K562 (cell line): ENCODE measurements around the gene PODN. TPM values are rescaled to one million over a fixed set of nuclear protein-coding genes. Genes with fewer than 3 reads are reported as not detected.

ENCODE experiments used
- ATAC-seq: fragments of 200-7000 bp; cut with Tn5 transposase; 3 replicates; pipeline ENCODE4 v1.9.1; 2020; ENCODE audit warnings: moderate library complexity
- BruUV-seq: library from RNA; stranded (reverse); fragments of 400-500 nt; replicated peaks from 2 replicates; lab custom pipeline; 2021; lab: Mats Ljungman, UMichigan
- CTCF ChIA-PET: fragments of 300-600 bp; formaldehyde crosslinking; extraction: SDS; loops from one replicate; lab custom pipeline; 2021; ENCODE audit warnings: low intra/inter-chr PET ratio; lab: Yijun Ruan, JAX
- POLR2A ChIA-PET: fragments of 300-600, 350-650 bp; sonication (Branson Sonifier 250); formaldehyde crosslinking; extraction: SDS; loops from one replicate; lab custom pipeline; 2021; ENCODE audit warnings: antibody characterized with exemption, inconsistent platforms; lab: Yijun Ruan, JAX
- DNase-seq, 4 experiments: peaks; one replicate each; pipeline versions ENCODE4 v3.0.0 to v3.0.0-alpha.2; 2011 to 2018; ENCODE audit warnings: low spot score in 3 of 4, mixed read lengths in 3 of 4; ENCODE audit errors: extremely low read depth in 1 of 4
- FAIRE-seq: peaks from 2 replicates; lab custom pipeline; 2011; peaks lifted over from hg19 to GRCh38; lab: Jason Lieb, UNC
- H2AFZ ChIP-seq: 2 replicates; pipeline ENCODE4 v1.6.0; 2011; ENCODE audit warnings: low read depth, low read length, control low read depth, inconsistent platforms
- H3K27ac ChIP-seq: fragments of 200-600 bp; 3 replicates; pipeline ENCODE4 v1.8.0; 2011; ENCODE audit warnings: low read depth, mild to moderate bottlenecking, control low read depth, inconsistent platforms, low read length, moderate library complexity, mixed read lengths; ENCODE audit errors: extremely low read depth
- H3K27me3 ChIP-seq, 2 experiments: fragments of 300-600 bp in 1 of 2; 2 replicates in 1 of 2; 3 replicates in 1 of 2; pipeline versions ENCODE4 v1.6.0 to v1.8.0; 2011; ENCODE audit warnings: inconsistent platforms in 2 of 2, low read length in 2 of 2, mild to moderate bottlenecking in 1 of 2, mixed read lengths in 1 of 2, moderate library complexity in 1 of 2; ENCODE audit not compliant: control insufficient read depth in 2 of 2, insufficient read depth in 2 of 2
- H3K36me3 ChIP-seq: fragments of 300-600 bp; 3 replicates; pipeline ENCODE4 v1.8.0; 2011; ENCODE audit warnings: mild to moderate bottlenecking, low read length, inconsistent platforms; ENCODE audit not compliant: control insufficient read depth, insufficient read depth
- H3K4me1 ChIP-seq, 2 experiments: fragments of 200-600 bp in 1 of 2; replicated peaks in 1 of 2; 2 replicates in 1 of 2; 3 replicates in 1 of 2; pipeline versions ENCODE4 v1.5.1 to v1.8.0; 2011; ENCODE audit warnings: inconsistent platforms in 2 of 2, low read length in 2 of 2, mild to moderate bottlenecking in 1 of 2, mixed read lengths in 1 of 2, moderate library complexity in 1 of 2; ENCODE audit not compliant: control insufficient read depth in 2 of 2, insufficient read depth in 2 of 2
- H3K4me2 ChIP-seq: 2 replicates; pipeline ENCODE4 v1.6.1; 2011; ENCODE audit warnings: low read length, control low read depth, inconsistent platforms, mixed read lengths; ENCODE audit not compliant: insufficient read depth
- H3K4me3 ChIP-seq: fragments of 200-600 bp; sonication (generic), shearing (Covaris generic); 2 replicates; pipeline ENCODE4 v1.5.1; 2016; ENCODE audit warnings: control low read depth, inconsistent platforms
- H3K79me2 ChIP-seq: fragments of 200-600 bp; 3 replicates; pipeline ENCODE4 v1.8.0; 2011; ENCODE audit warnings: low read length, inconsistent platforms; ENCODE audit not compliant: control insufficient read depth, insufficient read depth
- H3K9ac ChIP-seq, 2 experiments: 2 replicates each; pipeline versions ENCODE4 v1.6.0 to v1.6.1; 2011; ENCODE audit warnings: low read depth in 2 of 2, low read length in 2 of 2, control low read depth in 1 of 2, inconsistent platforms in 1 of 2, mild to moderate bottlenecking in 1 of 2, mixed read lengths in 1 of 2; ENCODE audit not compliant: insufficient read depth in 1 of 2
- H3K9me1 ChIP-seq: one replicate; pipeline ENCODE4 v1.6.0; 2011; ENCODE audit warnings: inconsistent platforms, mild to moderate bottlenecking, low read length, moderate library complexity; ENCODE audit not compliant: control insufficient read depth, insufficient read depth
- H3K9me3 ChIP-seq: replicated peaks from 2 replicates; pipeline ENCODE4 v1.5.1; 2011; ENCODE audit warnings: low read depth, low read length, inconsistent platforms; ENCODE audit not compliant: control insufficient read depth, insufficient read depth
- H4K20me1 ChIP-seq: replicated peaks from 2 replicates; pipeline ENCODE4 v1.6.1; 2011; ENCODE audit warnings: low read length, inconsistent platforms, mixed read lengths; ENCODE audit not compliant: control insufficient read depth, insufficient read depth
- C11orf30 ChIP-seq: fragments of 450-650 bp; IDR thresholded peaks from 2 replicates; pipeline ENCODE4 v1.6.1; 2016; ENCODE audit warnings: low read depth, mild to moderate bottlenecking
- GTF2E2 ChIP-seq: fragments of 200-800 bp; sonication (Bioruptor generic); IDR thresholded peaks from 2 replicates; pipeline ENCODE4 v1.6.1; 2016; ENCODE audit warnings: missing genetic modification characterization, missing compliant biosample characterization
- TFAP4 ChIP-seq: sonication (generic); formaldehyde crosslinking; IDR thresholded peaks from 2 replicates; pipeline ENCODE4 v1.8.0; 2022; ENCODE audit warnings: missing genetic modification reagents, mild to moderate bottlenecking, moderate library complexity, borderline replicate concordance
- ZSCAN29 ChIP-seq: fragments of 450-650 bp; IDR thresholded peaks from 2 replicates; pipeline ENCODE4 v1.6.1; 2017
- WGBS: fragments of 100-300 bp; shearing (Covaris generic); methylation state at CpG from one replicate; pipeline ENCODE4 v1.1.6; 2016; ENCODE audit warnings: low coverage, mixed read lengths; ENCODE audit not compliant: insufficient coverage; ENCODE audit errors: missing lambda C conversion rate; 5-methylcytosine and 5-hydroxymethylcytosine counted together
- in situ Hi-C: fragments of 300-500 bp; cut with MboI; formaldehyde crosslinking; loops from 4 replicates; pipeline ENCODE4 v1.15.0; 2018; ENCODE audit warnings: inconsistent platforms, mixed read lengths
- intact Hi-C: fragments of 100-400 bp; cut with micrococcal nuclease; formaldehyde crosslinking; loops from 2 replicates; pipeline ENCODE4 v1.14.2; 2022
- polyA plus RNA-seq, 8 experiments: library from polyadenylated mRNA; depleted of rRNA in 4 of 8; stranded (reverse) in 5 of 8; unstranded in 3 of 8; fragments of >200 nt; fragmentation: Nextera tagmentation in 2 of 8; fragmentation: Illumina TruSeq in 1 of 8; extraction: Ambion mirVana in 2 of 8; extraction: Trizol in 1 of 8; gene quantifications; 2 replicates each; pipeline versions ENCODE4 v1.2.1 to v1.2.3, GENCODE V29; 2011 to 2014; ENCODE audit warnings: inconsistent platforms in 1 of 8, missing spikeins in 1 of 8
- total RNA-seq, 7 experiments: library from RNA; depleted of rRNA in 6 of 7; stranded (reverse); fragments of >200 nt in 6 of 7; fragmentation: Illumina TruSeq in 2 of 7; extraction: Trizol in 2 of 7; gene quantifications; 2 replicates each; pipeline versions ENCODE4 v1.2.1 to v1.2.3, GENCODE V29; 2011 to 2021; ENCODE audit warnings: low replicate concordance in 1 of 7
- TF ChIP-seq, protein P1 (sequence below): fragments of 250-450 bp; sonication (Bioruptor Pico); IDR thresholded peaks from 2 replicates; pipeline ENCODE4 v1.4.0; 2020
- TF ChIP-seq, protein P2 (sequence below): fragments of 450-650 bp; formaldehyde crosslinking; IDR thresholded peaks from 2 replicates; pipeline ENCODE4 v1.4.0; 2022; ENCODE audit warnings: mild to moderate bottlenecking, moderate library complexity

PODN gene
- total and polyA plus RNA-seq, 9 of the 15 experiments (the other 6 are each of a cell fraction or from before 2014, with no cell fraction given) = not detected

DNA sequence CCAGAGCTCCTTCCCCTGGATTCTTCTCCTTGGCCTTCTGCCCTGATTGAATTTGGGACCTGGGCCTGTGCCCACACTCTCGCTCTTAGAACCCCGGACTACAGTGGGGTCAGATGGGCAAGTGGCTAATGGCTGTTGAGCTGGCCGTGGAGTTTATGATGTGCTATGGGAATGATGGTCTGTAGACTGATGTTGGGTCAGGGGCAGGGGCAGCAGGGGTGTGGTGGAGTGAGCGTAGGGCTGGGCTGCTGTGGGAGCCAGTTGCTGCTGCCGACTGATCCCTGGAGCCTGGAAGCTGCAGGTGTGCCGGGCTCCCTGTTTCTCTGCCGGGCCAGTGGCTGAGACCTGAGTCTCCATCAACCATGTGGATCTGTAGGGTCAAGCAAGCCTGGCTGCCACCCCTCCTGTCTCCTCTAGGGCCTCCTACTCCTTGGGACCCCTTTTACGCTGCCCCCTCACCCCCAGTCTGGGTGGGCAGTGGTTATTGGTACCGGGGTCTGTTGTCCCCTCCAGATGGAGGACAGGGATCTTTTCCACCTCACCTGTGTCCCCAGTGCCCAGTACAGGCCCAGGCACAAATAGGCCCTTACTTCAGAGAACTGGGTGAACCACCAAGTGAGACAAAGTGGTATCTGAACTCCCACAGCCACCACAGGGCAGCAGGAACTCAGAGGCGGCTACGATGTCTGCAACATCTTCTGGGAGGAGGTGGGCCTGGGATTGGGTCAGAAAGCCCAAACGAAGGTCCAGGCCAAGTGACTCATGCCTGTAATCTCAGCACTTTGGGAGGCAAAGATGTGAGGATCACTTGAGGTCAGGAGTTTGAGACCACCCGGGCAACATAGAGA, 5.1 kb downstream of the PODN start:
- Histone ChIP-seq H3K9me1 (no peaks in the 10 kb centered on the region), H3K27me3 (peaks cover 19 to 60% of the 10 kb centered on the region in 2 experiments), H3K4me2 (no peak overlapping the region), H3K9me3 (no peaks in the 10 kb centered on the region), H3K36me3 (no peaks in the 10 kb centered on the region), H2AFZ (no peak overlapping the region), H3K4me3 (no peak overlapping the region), H3K4me1 (peaks cover 0 to 29% of the 10 kb centered on the region in 2 experiments; a peak in 2 of 5 replicates), H3K27ac (no peak overlapping the region), H3K9ac (no peak overlapping the region), H4K20me1 (no peaks in the 10 kb centered on the region), H3K79me2 (no peaks in the 10 kb centered on the region)
- in situ Hi-C loops = no loop called here
- DNase-seq (no peak), ATAC-seq (no peak), FAIRE-seq (no peak)
- CTCF ChIA-PET = no interaction called here
- POLR2A ChIA-PET = interaction anchor here (1.1 kb wide), 1 partner anchor 41 kb away, joined by 8 read pairs; no protein-coding TSS in a partner anchor
- intact Hi-C loops = loop anchor here (10.0 kb wide), 1 partner anchor 162 kb away; no protein-coding TSS in a partner anchor
- BruUV-seq = no TSS peak
- TF ChIP-seq C11orf30 = no peak
- TF ChIP-seq, protein P1, sequence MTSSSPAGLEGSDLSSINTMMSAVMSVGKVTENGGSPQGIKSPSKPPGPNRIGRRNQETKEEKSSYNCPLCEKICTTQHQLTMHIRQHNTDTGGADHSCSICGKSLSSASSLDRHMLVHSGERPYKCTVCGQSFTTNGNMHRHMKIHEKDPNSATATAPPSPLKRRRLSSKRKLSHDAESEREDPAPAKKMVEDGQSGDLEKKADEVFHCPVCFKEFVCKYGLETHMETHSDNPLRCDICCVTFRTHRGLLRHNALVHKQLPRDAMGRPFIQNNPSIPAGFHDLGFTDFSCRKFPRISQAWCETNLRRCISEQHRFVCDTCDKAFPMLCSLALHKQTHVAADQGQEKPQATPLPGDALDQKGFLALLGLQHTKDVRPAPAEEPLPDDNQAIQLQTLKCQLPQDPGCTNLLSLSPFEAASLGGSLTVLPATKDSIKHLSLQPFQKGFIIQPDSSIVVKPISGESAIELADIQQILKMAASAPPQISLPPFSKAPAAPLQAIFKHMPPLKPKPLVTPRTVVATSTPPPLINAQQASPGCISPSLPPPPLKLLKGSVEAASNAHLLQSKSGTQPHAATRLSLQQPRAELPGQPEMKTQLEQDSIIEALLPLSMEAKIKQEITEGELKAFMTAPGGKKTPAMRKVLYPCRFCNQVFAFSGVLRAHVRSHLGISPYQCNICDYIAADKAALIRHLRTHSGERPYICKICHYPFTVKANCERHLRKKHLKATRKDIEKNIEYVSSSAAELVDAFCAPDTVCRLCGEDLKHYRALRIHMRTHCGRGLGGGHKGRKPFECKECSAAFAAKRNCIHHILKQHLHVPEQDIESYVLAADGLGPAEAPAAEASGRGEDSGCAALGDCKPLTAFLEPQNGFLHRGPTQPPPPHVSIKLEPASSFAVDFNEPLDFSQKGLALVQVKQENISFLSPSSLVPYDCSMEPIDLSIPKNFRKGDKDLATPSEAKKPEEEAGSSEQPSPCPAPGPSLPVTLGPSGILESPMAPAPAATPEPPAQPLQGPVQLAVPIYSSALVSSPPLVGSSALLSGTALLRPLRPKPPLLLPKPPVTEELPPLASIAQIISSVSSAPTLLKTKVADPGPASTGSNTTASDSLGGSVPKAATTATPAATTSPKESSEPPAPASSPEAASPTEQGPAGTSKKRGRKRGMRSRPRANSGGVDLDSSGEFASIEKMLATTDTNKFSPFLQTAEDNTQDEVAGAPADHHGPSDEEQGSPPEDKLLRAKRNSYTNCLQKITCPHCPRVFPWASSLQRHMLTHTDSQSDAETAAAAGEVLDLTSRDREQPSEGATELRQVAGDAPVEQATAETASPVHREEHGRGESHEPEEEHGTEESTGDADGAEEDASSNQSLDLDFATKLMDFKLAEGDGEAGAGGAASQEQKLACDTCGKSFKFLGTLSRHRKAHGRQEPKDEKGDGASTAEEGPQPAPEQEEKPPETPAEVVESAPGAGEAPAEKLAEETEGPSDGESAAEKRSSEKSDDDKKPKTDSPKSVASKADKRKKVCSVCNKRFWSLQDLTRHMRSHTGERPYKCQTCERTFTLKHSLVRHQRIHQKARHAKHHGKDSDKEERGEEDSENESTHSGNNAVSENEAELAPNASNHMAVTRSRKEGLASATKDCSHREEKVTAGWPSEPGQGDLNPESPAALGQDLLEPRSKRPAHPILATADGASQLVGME (CRISPR knock-in tag) = no peak
- no peak for TF ChIP-seq ZSCAN29
- TF ChIP-seq, protein P2, sequence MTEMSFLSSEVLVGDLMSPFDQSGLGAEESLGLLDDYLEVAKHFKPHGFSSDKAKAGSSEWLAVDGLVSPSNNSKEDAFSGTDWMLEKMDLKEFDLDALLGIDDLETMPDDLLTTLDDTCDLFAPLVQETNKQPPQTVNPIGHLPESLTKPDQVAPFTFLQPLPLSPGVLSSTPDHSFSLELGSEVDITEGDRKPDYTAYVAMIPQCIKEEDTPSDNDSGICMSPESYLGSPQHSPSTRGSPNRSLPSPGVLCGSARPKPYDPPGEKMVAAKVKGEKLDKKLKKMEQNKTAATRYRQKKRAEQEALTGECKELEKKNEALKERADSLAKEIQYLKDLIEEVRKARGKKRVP (CRISPR knock-in tag) = no peak
- no peak for TF ChIP-seq GTF2E2 (tag)
- TF ChIP-seq TFAP4 (CRISPR knock-in tag) = no peak
- 21% methylated on average over 13 of the region's 13 CpGs for WGBS
